Gastroesophageal sphincter (tissue), 3 donors: ENCODE data around the gene SORCS3.

Experiments
- EP300 ChIP-seq: sonication (generic); formaldehyde crosslinking; IDR thresholded peaks from one replicate; pipeline ENCODE4 v1.6.1; 2017; ENCODE audit warnings: antibody characterized with exemption, mild to moderate bottlenecking
- TF ChIP-seq, protein P1 (sequence below), 4 experiments: fragments of 200-600 bp in 2 of 4; fragments of 450-650 bp in 2 of 4; sonication (generic) in 1 of 4; IDR thresholded peaks; one replicate each; pipeline ENCODE4 v1.5.1; 2017 to 2019; ENCODE audit warnings: antibody characterized with exemption in 4 of 4, mild to moderate bottlenecking in 2 of 4, moderate library complexity in 2 of 4

DNA sequence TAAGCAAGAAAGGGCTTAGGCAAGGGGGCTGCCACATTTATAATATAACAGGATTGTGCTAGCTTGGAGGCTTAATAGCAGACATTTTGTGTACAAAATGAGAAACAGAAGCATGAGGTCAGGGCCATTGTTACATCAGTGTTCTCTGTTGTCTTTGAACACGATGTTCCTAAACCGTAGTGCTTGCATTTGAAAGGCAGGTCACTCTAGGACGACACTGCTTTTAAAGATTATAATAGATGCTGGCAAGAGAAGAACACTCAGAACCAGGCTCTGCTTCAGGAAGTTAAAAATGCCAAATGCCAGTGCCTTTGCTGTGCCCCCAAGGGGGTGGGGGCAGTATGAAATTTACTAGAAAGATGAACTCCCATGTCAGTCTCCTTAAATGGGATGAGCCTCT lies 91.1 kb downstream of the SORCS3 start:
- TF ChIP-seq, protein P1, sequence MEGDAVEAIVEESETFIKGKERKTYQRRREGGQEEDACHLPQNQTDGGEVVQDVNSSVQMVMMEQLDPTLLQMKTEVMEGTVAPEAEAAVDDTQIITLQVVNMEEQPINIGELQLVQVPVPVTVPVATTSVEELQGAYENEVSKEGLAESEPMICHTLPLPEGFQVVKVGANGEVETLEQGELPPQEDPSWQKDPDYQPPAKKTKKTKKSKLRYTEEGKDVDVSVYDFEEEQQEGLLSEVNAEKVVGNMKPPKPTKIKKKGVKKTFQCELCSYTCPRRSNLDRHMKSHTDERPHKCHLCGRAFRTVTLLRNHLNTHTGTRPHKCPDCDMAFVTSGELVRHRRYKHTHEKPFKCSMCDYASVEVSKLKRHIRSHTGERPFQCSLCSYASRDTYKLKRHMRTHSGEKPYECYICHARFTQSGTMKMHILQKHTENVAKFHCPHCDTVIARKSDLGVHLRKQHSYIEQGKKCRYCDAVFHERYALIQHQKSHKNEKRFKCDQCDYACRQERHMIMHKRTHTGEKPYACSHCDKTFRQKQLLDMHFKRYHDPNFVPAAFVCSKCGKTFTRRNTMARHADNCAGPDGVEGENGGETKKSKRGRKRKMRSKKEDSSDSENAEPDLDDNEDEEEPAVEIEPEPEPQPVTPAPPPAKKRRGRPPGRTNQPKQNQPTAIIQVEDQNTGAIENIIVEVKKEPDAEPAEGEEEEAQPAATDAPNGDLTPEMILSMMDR (IDR thresholded peaks at IDR 0.05) = no peak
- peak; percentile 17 for TF ChIP-seq EP300
